Caki2 (cell line): ENCODE data around the gene SLC9B1. TPM values are rescaled to one million over a fixed set of nuclear protein-coding genes. Genes with fewer than 3 reads are reported as not detected.

Experiments used
- DNase-seq: peaks from one replicate; pipeline ENCODE4 v3.0.0-alpha.2; 2015; ENCODE audit warnings: low read depth
- in situ Hi-C: cut with HindIII; loops from 2 replicates; pipeline ENCODE4 v1.10.0; 2016; ENCODE audit warnings: low sequenced_read_pairs, low pct_unique_long_range_greater_than_20kb, mixed read lengths
- total RNA-seq: library from RNA; depleted of rRNA; stranded (reverse); fragments of >200 nt; shearing (Covaris generic); gene quantifications from 2 replicates; pipeline ENCODE4 v1.2.3, GENCODE V29; 2014; ENCODE audit warnings: low replicate concordance; rRNA removed

SLC9B1 gene
- total RNA-seq = not detected in 2 replicates

GRCh38 chr4:103019308-103020124 lies at the start of gene SLC9B1:
TSS of gene SLC9B1 (minus strand) at chr4:103019705. CDS start at chr4:102991711, 27,994 bp downstream.
- DNase-seq = peak; percentile 94
- in situ Hi-C loops = loop anchor here (25.0 kb wide), 1 partner anchor 407 kb away; no protein-coding TSS in a partner anchor

- DNase-seq = no peak
- in situ Hi-C loops = no loop called here
Observed at GRCh38 chr4:103067841-103068547, 48.5 kb upstream of the SLC9B1 start.

- in situ Hi-C loops = no loop called here
Observed at GRCh38 chr4:103060453-103061148, 41.1 kb upstream of the SLC9B1 start.

GRCh38 chr4:103054030-103054429 lies 34.5 kb upstream of the SLC9B1 start:
- in situ Hi-C loops = no loop called here

More at GRCh38 chr4:103060453-103061148, 41.1 kb upstream of the SLC9B1 start:
- DNase-seq = no peak

GRCh38 chr4:103052779-103053178 lies 33.3 kb upstream of the SLC9B1 start:
- in situ Hi-C loops = no loop called here

More at GRCh38 chr4:103054030-103054429, 34.5 kb upstream of the SLC9B1 start:
- no peak for DNase-seq

GRCh38 chr4:103052145-103052544 lies 32.6 kb upstream of the SLC9B1 start:
- in situ Hi-C loops = no loop called here
- no peak for DNase-seq

More at GRCh38 chr4:103052779-103053178, 33.3 kb upstream of the SLC9B1 start:
- DNase-seq = no peak

- DNase-seq = no peak
- in situ Hi-C loops = no loop called here
Observed at GRCh38 chr4:103050736-103051436, 31.4 kb upstream of the SLC9B1 start.

GRCh38 chr4:103046416-103047290 lies 27.1 kb upstream of the SLC9B1 start:
- in situ Hi-C loops = no loop called here
- DNase-seq = peak; percentile 18

GRCh38 chr4:103044183-103044582 lies 24.7 kb upstream of the SLC9B1 start:
- no peak for DNase-seq
- in situ Hi-C loops = no loop called here

GRCh38 chr4:103036169-103036568 lies 16.7 kb upstream of the SLC9B1 start:
- no peak for DNase-seq
- in situ Hi-C loops = no loop called here

- in situ Hi-C loops = no loop called here
- peak; percentile 18 for DNase-seq
Observed at GRCh38 chr4:103032574-103032973, 13.1 kb upstream of the SLC9B1 start.

GRCh38 chr4:103030791-103031190 lies 11.3 kb upstream of the SLC9B1 start:
- no peak for DNase-seq
- in situ Hi-C loops = no loop called here

- in situ Hi-C loops = no loop called here
- DNase-seq = no peak
Observed at GRCh38 chr4:103029300-103029699, 9.8 kb upstream of the SLC9B1 start.

- in situ Hi-C loops = no loop called here
- DNase-seq = no peak
Observed at GRCh38 chr4:103026868-103027267, 7.4 kb upstream of the SLC9B1 start.

- in situ Hi-C loops = loop anchor here (25.0 kb wide), 1 partner anchor 413 kb away; no protein-coding TSS in a partner anchor
- no peak for DNase-seq
Observed at GRCh38 chr4:103024996-103025395, 5.5 kb upstream of the SLC9B1 start.

- in situ Hi-C loops = loop anchor here (25.0 kb wide), 1 partner anchor 409 kb away; no protein-coding TSS in a partner anchor
- DNase-seq = no peak
Observed at GRCh38 chr4:103021120-103021519, 1.6 kb upstream of the SLC9B1 start.
